ENCODE measurements around the gene CLHC1.
"Not testable (repeated sequence)": the region's sequence is repeated elsewhere in the genome, so short reads cannot be mapped to it uniquely, and the experiment has no call there.

- TF ChIP-seq POLR2A, EP300 (IDR thresholded peaks at IDR 0.05): not testable (repeated sequence)
- TF ChIP-seq, protein P1, sequence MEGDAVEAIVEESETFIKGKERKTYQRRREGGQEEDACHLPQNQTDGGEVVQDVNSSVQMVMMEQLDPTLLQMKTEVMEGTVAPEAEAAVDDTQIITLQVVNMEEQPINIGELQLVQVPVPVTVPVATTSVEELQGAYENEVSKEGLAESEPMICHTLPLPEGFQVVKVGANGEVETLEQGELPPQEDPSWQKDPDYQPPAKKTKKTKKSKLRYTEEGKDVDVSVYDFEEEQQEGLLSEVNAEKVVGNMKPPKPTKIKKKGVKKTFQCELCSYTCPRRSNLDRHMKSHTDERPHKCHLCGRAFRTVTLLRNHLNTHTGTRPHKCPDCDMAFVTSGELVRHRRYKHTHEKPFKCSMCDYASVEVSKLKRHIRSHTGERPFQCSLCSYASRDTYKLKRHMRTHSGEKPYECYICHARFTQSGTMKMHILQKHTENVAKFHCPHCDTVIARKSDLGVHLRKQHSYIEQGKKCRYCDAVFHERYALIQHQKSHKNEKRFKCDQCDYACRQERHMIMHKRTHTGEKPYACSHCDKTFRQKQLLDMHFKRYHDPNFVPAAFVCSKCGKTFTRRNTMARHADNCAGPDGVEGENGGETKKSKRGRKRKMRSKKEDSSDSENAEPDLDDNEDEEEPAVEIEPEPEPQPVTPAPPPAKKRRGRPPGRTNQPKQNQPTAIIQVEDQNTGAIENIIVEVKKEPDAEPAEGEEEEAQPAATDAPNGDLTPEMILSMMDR (IDR thresholded peaks at IDR 0.05): not testable (repeated sequence)
These were observed 47.8 kb upstream of the CLHC1 start for GRCh38 chr2:55279859-55280424.

Measured in ovary (tissue), 3 donors.